GM18505 (cell line): ENCODE results near the gene OCRL.

Experiments used
- ATAC-seq: cut with Tn5 transposase; IDR thresholded peaks from one replicate; pipeline ENCODE4 v1.9.1; 2021; ENCODE audit not compliant: unreplicated experiment
- POLR2A ChIP-seq: IDR thresholded peaks from 4 replicates; pipeline ENCODE4 v1.6.1; 2011; ENCODE audit warnings: borderline replicate concordance; ENCODE audit not compliant: insufficient read depth, insufficient read length; ENCODE audit errors: extremely low read depth

Gene OCRL

GRCh38 chrX:129617420-129617819 is 77.4 kb downstream of the OCRL start:
- TF ChIP-seq POLR2A, result no peak
- ATAC-seq, result no peak

GRCh38 chrX:129618997-129619396 is 78.9 kb downstream of the OCRL start:
- ATAC-seq, result no peak
- no peak for TF ChIP-seq POLR2A

GRCh38 chrX:129622757-129623301 is 82.8 kb downstream of the OCRL start:
- TF ChIP-seq POLR2A, result no peak
- no peak for ATAC-seq

GRCh38 chrX:129626026-129626425 is 86.0 kb downstream of the OCRL start:
- ATAC-seq, result no peak
- TF ChIP-seq POLR2A, result no peak

GRCh38 chrX:129629837-129630236 is 89.8 kb downstream of the OCRL start:
- no peak for ATAC-seq
- TF ChIP-seq POLR2A, result no peak

- no peak for ATAC-seq
These were observed 91.8 kb downstream of the OCRL start for GRCh38 chrX:129631849-129632248.

GRCh38 chrX:129632443-129632842 is 92.4 kb downstream of the OCRL start:
- no peak for ATAC-seq
- no peak for TF ChIP-seq POLR2A

More at GRCh38 chrX:129631849-129632248, 91.8 kb downstream of the OCRL start:
- TF ChIP-seq POLR2A, result no peak

GRCh38 chrX:129634541-129634940 is 94.5 kb downstream of the OCRL start:
- no peak for ATAC-seq
- TF ChIP-seq POLR2A, result no peak

- TF ChIP-seq POLR2A, result no peak
- ATAC-seq, result no peak
These were observed 96.2 kb downstream of the OCRL start for GRCh38 chrX:129636175-129636681.

- no peak for ATAC-seq
- TF ChIP-seq POLR2A, result no peak
These were observed 97.4 kb downstream of the OCRL start for GRCh38 chrX:129637217-129638109.

- no peak for ATAC-seq
- no peak for TF ChIP-seq POLR2A
These were observed 98.9 kb downstream of the OCRL start for GRCh38 chrX:129638917-129639316.

GRCh38 chrX:129640737-129641136 is 100.7 kb downstream of the OCRL start:
- TF ChIP-seq POLR2A, result no peak

GRCh38 chrX:129641469-129641868 is 101.4 kb downstream of the OCRL start:
- ATAC-seq, result no peak
- TF ChIP-seq POLR2A, result no peak

More at GRCh38 chrX:129640737-129641136, 100.7 kb downstream of the OCRL start:
- ATAC-seq, result no peak

GRCh38 chrX:129641941-129642340 is 101.9 kb downstream of the OCRL start:
- ATAC-seq, result no peak

More at GRCh38 chrX:129641941-129642340, 101.9 kb downstream of the OCRL start:
- TF ChIP-seq POLR2A, result no peak
